ENCODE data around the gene SRF.

SRF gene

DNA sequence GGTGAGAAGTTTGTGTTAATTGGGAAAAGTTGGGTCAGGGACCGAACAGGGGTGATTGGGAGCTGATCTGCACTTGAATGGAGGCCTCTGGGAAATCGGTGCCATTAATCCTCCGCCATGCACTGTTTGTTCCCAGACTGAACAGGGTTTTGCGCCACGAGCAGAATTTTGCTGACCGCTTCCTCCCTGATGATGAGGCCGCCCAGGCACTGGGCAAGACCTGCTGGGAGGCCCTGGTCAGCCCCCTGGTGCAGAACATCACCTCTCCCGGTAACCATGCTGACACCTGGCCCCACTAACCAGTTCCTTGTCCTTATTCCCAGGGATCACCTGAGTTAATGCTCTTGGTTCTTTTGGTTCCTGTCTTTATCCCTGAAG, 32.6 kb downstream of the SRF start:
- H3K9ac ChIP-seq (ENCODE audit: low read depth, low read length), result no peak overlapping the region
- H3K36me3 ChIP-seq (ENCODE audit: insufficient read depth, low read length), result no peaks in the 10 kb centered on the region
- no peaks in the 10 kb centered on the region for H3K4me1 ChIP-seq (ENCODE audit: insufficient read depth, low read length)
- H3K9me3 ChIP-seq (ENCODE audit: control insufficient read depth, insufficient read depth, low read length), result no peaks in the 10 kb centered on the region

DNA sequence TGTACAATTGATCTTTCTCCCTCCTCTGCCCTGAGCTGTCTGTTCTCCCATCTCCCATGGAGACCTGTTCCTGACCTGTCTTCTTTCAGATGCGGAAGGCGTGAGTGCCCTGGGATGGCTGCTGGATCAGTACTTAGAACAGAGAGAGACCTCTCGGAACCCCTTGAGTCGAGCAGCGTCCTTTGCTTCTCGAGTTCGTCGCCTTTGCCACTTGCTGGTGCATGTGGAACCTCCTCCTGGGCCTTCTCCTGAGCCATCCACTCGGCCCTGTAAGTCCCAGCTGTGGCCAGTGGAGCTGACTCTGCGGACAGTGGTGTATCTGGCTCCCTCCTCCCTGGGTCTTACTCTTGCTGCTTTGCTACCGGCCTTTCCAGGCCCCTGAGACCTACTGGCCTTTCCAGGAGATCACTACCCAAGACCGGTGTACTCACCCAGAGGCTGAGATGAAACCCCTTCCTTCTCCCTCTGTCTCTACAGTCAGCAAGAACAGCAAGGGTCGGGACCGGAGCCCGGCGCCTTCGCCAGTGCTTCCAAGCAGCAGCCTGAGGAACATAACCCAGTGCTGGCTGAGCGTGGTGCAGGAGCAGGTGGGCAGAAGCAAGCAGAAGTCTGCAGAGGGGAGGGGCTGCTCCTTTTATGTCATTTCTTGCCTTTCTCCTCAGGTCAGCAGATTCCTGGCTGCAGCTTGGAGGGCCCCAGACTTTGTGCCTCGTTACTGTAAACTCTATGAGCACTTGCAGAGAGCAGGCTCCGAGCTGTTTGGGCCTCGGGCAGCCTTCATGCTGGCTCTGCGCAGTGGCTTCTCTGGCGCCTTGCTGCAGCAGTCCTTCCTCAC, 33.4 kb downstream of the SRF start:
- Histone ChIP-seq H3K9me3 (ENCODE audit: control insufficient read depth, insufficient read depth, low read length) (no peaks in the 10 kb centered on the region), H3K36me3 (ENCODE audit: insufficient read depth, low read length) (no peaks in the 10 kb centered on the region), H3K9ac (ENCODE audit: low read depth, low read length) (no peak overlapping the region), H3K4me1 (ENCODE audit: insufficient read depth, low read length) (no peaks in the 10 kb centered on the region)

DNA sequence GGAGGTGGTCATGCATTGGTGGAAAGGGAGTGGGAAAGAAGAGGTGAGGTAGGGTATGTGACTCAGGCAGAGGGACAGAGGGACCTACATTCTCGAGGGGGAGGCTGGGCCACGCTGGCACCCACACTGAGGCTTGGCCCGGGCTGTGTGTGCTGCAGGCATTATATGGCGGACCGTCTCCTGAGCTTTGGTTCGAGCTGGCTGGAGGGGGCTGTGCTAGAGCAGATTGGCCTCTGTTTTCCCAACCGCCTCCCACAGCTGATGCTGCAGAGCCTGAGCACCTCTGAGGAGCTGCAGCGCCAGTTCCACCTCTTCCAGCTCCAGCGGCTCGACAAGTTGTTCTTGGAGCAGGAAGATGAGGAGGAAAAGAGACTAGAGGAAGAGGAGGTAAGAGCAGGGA, 34.8 kb downstream of the SRF start:
- Histone ChIP-seq H3K9ac (ENCODE audit: low read depth, low read length) (no peak overlapping the region), H3K36me3 (ENCODE audit: insufficient read depth, low read length) (no peaks in the 10 kb centered on the region), H3K9me3 (ENCODE audit: control insufficient read depth, insufficient read depth, low read length) (no peaks in the 10 kb centered on the region), H3K4me1 (ENCODE audit: insufficient read depth, low read length) (no peaks in the 10 kb centered on the region)

DNA sequence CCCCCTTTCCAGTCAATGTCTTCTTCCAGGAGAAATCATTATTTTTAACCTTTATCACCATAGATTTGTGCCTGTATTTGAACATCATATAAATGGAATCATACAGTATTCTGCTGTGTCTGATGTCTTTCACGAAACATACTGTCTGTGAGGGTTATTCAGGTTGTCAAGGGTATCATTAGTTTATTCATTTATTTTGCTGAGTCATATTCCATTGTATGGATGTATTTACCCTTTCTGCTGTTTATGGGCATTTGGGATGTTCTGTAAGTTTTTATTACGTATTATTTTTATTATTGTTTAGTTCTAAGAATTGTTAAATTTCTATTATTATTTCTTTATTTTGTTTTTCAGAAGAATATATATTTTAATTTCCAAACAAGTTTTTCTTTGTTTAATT, 36.2 kb downstream of the SRF start:
- Histone ChIP-seq H3K36me3 (ENCODE audit: insufficient read depth, low read length) (no peaks in the 10 kb centered on the region), H3K4me1 (ENCODE audit: insufficient read depth, low read length) (no peaks in the 10 kb centered on the region), H3K9me3 (ENCODE audit: control insufficient read depth, insufficient read depth, low read length) (no peaks in the 10 kb centered on the region), H3K9ac (ENCODE audit: low read depth, low read length) (no peak overlapping the region)

DNA sequence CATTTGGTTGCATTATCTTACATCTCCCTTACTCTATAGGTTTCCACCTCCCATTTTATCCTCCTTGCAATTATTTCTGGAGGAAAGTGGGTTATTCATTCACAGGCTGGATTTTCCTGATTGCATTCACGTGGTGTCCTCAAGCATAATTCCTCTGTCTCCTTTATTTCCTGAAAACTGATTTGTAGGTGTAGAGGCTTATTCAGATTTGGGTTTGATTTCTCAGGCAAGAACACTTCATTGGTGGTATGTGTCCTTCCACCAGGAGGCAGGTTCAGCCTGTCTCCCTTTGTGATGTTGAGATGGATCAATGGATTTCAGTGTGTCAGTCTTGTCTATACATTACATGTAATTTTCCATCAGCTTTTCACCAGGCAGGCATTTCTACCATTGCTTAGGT, 40.9 kb downstream of the SRF start:
- Histone ChIP-seq H3K36me3 (ENCODE audit: insufficient read depth, low read length) (no peaks in the 10 kb centered on the region; the same call in 1 of the 2 replicates), H3K9me3 (ENCODE audit: control insufficient read depth, insufficient read depth, low read length) (no peaks in the 10 kb centered on the region), H3K4me1 (ENCODE audit: insufficient read depth, low read length) (no peaks in the 10 kb centered on the region), H3K9ac (ENCODE audit: low read depth, low read length) (no peak overlapping the region)

DNA sequence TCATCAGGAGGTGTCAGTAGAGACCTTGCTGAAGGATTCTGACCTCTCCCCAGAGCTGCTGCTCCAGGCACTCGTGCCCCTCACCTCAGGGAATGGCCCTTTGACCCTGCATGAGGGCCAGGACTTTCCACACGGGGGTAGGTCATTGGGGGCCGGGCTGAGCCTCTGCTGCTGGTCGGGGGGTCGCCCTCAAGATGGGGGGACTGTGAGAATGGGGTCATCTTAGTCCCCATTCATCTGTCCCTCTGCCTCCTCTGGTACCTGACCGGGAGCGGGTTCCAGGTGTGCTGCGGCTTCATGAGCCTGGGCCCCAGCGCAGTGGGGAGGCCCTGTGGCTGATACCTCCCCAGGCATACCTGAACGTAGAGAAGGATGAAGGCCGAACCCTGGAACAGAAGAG, 42.4 kb downstream of the SRF start:
- H3K4me1 ChIP-seq (ENCODE audit: insufficient read depth, low read length), result no peaks in the 10 kb centered on the region; the same call in 1 of the 2 replicates
- H3K36me3 ChIP-seq (ENCODE audit: insufficient read depth, low read length), result no peaks in the 10 kb centered on the region; the same call in 1 of the 2 replicates
- no peak overlapping the region for H3K9ac ChIP-seq (ENCODE audit: low read depth, low read length)
- no peaks in the 10 kb centered on the region for H3K9me3 ChIP-seq (ENCODE audit: control insufficient read depth, insufficient read depth, low read length)

DNA sequence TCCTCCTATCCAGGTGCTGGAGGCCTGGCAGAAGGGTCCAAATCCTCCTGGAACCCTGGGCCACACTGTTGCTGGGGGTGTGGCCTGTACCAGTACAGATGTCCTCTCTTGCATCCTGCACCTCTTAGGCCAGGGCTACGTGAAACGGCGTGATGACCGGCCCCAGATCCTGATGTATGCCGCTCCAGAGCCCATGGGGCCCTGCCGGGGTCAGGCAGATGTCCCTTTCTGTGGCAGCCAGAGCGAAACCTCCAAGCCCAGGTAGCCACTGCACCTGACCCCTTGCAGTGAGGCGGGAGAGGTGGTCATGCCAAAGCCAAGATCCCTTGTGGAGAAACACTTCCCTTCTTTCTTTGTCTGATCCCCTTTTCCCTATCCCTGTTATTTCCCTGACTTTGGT, 44.0 kb downstream of the SRF start:
- Histone ChIP-seq H3K9me3 (ENCODE audit: control insufficient read depth, insufficient read depth, low read length) (no peaks in the 10 kb centered on the region), H3K36me3 (ENCODE audit: insufficient read depth, low read length) (no peaks in the 10 kb centered on the region; the same call in 1 of the 2 replicates), H3K9ac (ENCODE audit: low read depth, low read length) (no peak overlapping the region), H3K4me1 (ENCODE audit: insufficient read depth, low read length) (no peaks in the 10 kb centered on the region; the same call in 1 of the 2 replicates)

DNA sequence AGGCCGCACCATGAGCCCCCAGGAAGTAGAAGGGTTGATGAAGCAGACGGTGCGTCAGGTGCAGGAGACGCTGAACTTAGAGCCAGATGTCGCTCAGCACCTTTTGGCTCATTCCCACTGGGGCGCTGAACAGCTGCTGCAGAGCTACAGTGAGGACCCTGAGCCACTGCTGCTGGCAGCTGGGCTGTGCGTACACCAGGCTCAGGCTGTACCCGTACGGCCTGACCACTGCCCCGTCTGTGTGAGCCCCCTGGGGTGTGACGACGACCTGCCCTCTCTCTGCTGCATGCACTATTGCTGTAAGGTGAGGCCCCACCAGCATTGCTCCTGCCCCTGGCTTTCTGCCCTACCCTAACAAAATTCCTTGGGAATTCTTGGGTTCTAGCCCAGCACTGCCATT, 45.1 kb downstream of the SRF start:
- H3K9me3 ChIP-seq (ENCODE audit: control insufficient read depth, insufficient read depth, low read length), result no peaks in the 10 kb centered on the region
- H3K36me3 ChIP-seq (ENCODE audit: insufficient read depth, low read length), result no peaks in the 10 kb centered on the region; the same call in 1 of the 2 replicates
- H3K4me1 ChIP-seq (ENCODE audit: insufficient read depth, low read length), result no peaks in the 10 kb centered on the region; the same call in 1 of the 2 replicates
- no peak overlapping the region for H3K9ac ChIP-seq (ENCODE audit: low read depth, low read length)

DNA sequence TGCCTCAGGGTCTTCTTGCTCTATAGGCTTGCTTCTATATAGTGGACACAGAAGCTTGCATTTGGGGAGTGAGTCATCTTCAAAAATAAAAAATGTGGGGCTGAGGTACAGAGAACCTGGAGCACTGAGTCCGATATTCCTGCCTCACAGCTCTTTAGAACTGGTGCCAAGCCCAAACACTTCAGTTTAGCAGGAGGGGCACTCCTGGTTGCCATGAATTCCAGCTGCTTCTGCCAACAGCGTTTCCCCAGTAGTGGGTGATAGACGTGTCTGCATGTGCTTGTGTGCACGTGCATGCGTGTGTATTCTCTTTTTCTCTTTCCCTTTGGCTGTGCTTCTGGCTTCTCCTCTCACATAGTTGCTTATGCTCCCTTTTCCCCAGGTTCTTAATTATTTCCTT, 46.3 kb downstream of the SRF start:
- no peaks in the 10 kb centered on the region for H3K9me3 ChIP-seq (ENCODE audit: control insufficient read depth, insufficient read depth, low read length)
- no peaks in the 10 kb centered on the region; the same call in 1 of the 2 replicates for H3K36me3 ChIP-seq (ENCODE audit: insufficient read depth, low read length)
- peaks cover 4% of the 10 kb centered on the region; the same call in 1 of the 2 replicates for H3K4me1 ChIP-seq (ENCODE audit: insufficient read depth, low read length)
- no peak overlapping the region for H3K9ac ChIP-seq (ENCODE audit: low read depth, low read length)

DNA sequence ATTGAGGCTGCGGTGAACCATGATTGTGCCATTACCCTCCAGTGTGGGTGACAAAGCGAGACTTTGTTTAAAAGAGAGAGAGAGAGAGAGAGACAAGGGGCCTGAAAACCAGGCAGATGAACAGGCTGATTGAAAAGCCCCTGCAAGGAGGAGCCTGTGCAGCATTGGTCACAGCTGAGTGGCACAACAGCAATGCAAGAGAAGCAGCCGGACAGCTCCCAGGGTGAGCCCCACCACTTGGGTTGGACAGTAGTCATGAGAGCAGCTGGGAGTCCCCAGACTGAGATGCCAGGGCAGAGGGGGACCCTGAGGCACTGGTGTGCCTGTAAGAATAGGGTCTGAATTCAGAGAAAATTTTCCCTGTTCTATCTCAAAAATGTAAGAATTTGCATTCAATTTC, 48.0 kb downstream of the SRF start:
- no peak overlapping the region for H3K9ac ChIP-seq (ENCODE audit: low read depth, low read length)
- H3K36me3 ChIP-seq (ENCODE audit: insufficient read depth, low read length), result peaks cover 3% of the 10 kb centered on the region; the same call in 1 of the 2 replicates
- H3K9me3 ChIP-seq (ENCODE audit: control insufficient read depth, insufficient read depth, low read length), result no peaks in the 10 kb centered on the region
- H3K4me1 ChIP-seq (ENCODE audit: insufficient read depth, low read length), result peaks cover 4% of the 10 kb centered on the region; the same call in 1 of the 2 replicates

DNA sequence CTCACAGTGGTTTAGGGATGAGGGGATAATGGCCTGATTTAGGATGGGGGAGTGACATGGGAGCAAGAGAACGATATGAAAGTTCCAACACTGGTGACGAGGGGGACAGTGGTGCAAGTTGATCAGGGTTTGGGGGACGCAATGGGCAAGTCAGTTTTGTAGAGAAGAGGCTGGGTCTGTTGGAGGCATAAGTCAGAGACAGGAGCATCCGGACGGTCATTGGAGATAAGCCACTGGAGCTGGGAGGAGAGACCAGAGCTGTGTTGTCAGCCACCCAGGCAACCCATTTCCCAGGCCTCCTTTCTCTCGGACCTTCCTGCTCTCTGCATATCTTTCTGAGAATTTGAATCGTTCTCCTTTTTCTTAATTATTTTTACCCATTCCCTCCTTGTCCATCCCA, 48.7 kb downstream of the SRF start:
- Histone ChIP-seq H3K9ac (ENCODE audit: low read depth, low read length) (no peak overlapping the region), H3K36me3 (ENCODE audit: insufficient read depth, low read length) (peaks cover 3% of the 10 kb centered on the region; the same call in 1 of the 2 replicates), H3K4me1 (ENCODE audit: insufficient read depth, low read length) (peaks cover 9% of the 10 kb centered on the region), H3K9me3 (ENCODE audit: control insufficient read depth, insufficient read depth, low read length) (no peaks in the 10 kb centered on the region)

DNA sequence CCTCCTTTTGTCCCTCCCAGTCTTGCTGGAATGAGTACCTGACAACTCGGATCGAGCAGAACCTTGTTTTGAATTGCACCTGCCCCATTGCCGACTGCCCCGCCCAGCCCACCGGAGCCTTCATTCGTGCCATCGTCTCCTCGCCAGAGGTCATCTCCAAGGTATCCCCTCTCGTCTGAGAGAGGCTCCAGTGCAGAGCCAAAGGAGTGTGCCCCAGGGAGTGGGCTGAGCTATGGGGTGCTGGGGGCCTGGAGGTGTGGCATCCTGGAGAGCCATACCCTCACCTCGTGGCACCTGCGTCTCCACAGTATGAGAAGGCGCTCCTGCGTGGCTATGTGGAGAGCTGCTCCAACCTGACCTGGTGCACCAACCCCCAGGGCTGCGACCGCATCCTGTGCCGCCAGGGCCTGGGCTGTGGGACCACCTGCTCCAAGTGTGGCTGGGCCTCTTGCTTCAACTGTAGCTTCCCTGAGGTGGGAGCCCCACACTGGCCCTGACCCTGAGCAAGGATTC, 49.4 kb downstream of the SRF start:
- H3K9ac ChIP-seq (ENCODE audit: low read depth, low read length), result no peak overlapping the region
- H3K36me3 ChIP-seq (ENCODE audit: insufficient read depth, low read length), result peaks cover 3% of the 10 kb centered on the region; the same call in 1 of the 2 replicates
- peaks cover 9% of the 10 kb centered on the region for H3K4me1 ChIP-seq (ENCODE audit: insufficient read depth, low read length)
- no peaks in the 10 kb centered on the region for H3K9me3 ChIP-seq (ENCODE audit: control insufficient read depth, insufficient read depth, low read length)

DNA sequence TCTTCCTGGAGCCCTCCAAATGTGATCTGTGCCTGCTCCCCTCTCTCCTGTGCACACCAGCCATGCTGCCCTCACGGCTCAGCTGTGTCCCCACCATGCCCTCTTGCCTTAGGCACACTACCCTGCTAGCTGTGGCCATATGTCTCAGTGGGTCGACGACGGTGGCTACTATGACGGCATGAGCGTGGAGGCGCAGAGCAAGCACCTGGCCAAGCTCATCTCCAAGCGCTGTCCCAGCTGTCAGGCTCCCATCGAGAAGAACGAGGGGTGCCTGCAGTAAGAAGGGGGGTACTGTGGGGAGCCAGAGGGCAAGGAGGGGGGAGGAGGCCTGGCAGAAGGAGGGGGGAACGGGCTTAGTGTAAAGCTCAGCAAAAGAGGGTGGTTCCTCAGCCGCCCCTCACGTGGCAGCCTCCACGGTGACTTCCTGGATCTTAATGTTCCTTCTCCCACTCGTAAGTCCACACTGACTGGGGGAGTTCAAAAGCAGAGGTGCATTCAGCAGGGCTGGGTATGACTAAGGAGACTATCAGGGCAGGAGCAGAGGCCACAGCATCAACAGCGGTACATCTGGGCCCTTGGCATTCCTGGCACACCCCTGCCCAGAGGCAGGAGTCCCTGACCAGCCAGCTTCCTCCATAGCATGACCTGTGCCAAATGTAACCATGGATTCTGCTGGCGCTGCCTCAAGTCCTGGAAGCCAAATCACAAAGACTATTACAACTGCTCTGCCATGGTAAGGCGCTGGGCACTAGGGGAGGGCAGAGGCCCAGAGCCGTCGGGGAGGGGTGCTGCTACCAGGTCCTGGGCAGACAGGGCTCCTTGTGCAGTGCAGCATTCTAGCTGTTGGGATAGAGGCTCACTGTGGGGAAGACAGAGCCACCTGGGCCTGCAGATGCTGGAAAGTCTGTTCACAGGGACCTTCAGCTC, 50.2 kb downstream of the SRF start:
- peaks cover 3% of the 10 kb centered on the region; the same call in 1 of the 2 replicates for H3K36me3 ChIP-seq (ENCODE audit: insufficient read depth, low read length)
- H3K9me3 ChIP-seq (ENCODE audit: control insufficient read depth, insufficient read depth, low read length), result no peaks in the 10 kb centered on the region
- H3K4me1 ChIP-seq (ENCODE audit: insufficient read depth, low read length), result peaks cover 9% of the 10 kb centered on the region
- no peak overlapping the region for H3K9ac ChIP-seq (ENCODE audit: low read depth, low read length)

DNA sequence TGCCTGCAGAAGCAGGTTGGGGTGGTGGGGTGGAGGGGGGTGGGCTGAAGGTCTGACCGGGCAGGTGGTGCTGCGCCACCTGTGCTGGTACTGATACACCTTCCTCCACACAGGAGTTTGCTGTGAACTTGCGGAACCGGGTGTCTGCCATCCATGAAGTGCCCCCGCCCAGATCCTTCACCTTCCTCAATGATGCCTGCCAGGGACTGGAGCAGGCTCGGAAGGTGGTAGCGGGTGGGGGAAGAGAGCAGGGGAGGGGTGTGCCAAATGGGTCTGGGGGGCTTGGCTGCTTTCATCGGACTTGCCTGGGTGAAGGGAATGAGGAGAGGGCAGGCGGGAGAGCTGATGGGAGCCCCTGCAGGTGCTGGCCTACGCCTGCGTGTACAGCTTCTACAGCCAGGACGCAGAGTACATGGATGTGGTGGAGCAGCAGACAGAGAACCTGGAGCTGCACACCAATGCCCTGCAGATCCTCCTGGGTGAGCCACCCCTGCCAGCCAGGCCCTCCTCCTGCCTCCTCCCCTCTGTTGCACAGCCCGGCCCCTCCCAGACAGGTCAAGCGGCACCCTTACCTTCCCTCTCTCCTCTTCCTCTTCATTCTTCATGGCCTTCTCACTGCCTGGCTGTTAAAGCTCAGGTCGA, 51.5 kb downstream of the SRF start:
- H3K36me3 ChIP-seq (ENCODE audit: insufficient read depth, low read length), result peaks cover 3% of the 10 kb centered on the region; the same call in 1 of the 2 replicates

More for the DNA sequence above, 51.5 kb downstream of the SRF start:
- Histone ChIP-seq H3K9ac (ENCODE audit: low read depth, low read length) (no peak overlapping the region), H3K4me1 (ENCODE audit: insufficient read depth, low read length) (peaks cover 9% of the 10 kb centered on the region), H3K9me3 (ENCODE audit: control insufficient read depth, insufficient read depth, low read length) (no peaks in the 10 kb centered on the region)
